Activated CD4-positive, CD25-positive, alpha-beta regulatory T cell (primary cell): ENCODE data around the gene RSRC1.
"Not testable (repeated sequence)": the region's sequence is repeated elsewhere in the genome, so short reads cannot be mapped to it uniquely, and the experiment has no call there.

ENCODE experiments used
- DNase-seq, 4 experiments: peaks; one replicate each; lab custom pipeline; 2025; lab: John Stamatoyannopoulos, UW

Gene RSRC1

GRCh38 chr3:158465074-158465473, 355.2 kb downstream of the RSRC1 start:
- no peak for DNase-seq

GRCh38 chr3:158470944-158471638, 361.2 kb downstream of the RSRC1 start:
- no peak for DNase-seq

DNA sequence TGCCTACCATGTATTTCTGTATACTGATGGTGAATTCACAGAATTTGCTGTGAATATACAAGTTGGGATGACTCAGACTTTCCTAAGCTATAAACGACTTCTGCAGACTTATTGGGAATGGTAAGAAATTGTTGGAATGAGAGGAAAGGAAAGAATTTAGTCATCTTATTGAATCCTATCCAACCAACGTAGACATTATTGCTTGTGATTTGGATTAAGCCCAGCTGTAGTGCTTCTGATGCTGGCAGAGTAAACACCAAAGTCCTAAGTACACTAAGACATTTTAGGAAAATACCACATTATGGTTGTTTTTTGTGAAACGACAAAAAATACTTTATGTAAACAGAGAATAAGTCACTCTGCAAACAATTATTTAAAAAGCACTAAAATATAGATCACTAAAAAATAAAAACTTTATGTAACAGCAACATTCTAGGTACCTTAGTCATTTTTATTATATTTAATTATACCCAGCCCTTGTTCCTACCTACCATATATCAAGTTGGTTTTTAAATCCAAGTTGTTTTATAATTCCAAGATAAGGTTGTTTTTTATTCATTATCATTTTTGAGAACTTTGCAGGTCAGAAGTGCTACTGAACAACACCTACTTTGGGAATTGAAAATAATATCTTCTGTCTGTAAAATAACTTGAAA, 361.9 kb downstream of the RSRC1 start:
- DNase-seq = no peak

GRCh38 chr3:158479051-158479450, 369.2 kb downstream of the RSRC1 start:
- DNase-seq = no peak

GRCh38 chr3:158483701-158484235, 373.9 kb downstream of the RSRC1 start:
- no peak for DNase-seq

DNA sequence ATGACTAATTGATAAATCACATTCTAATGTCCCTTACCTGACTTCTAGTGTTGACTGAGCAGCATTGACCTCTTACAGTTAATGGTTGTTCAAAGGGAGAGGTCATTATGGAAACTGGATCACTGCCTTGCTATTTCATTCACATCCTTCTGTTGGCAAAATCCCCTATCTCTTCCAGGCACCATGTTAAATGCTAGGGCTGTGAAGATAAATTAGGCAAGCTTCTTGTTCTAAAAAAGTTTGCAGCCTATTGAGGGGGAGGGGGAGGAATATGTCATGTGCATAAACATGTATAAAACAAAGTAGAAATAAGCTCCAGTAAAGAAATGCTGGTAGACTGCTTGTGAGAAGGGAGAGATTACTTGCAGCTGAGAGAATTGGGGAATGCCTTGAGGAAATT, 376.3 kb downstream of the RSRC1 start:
- DNase-seq = no peak

GRCh38 chr3:158488670-158489069, 378.8 kb downstream of the RSRC1 start:
- DNase-seq = no peak

DNA sequence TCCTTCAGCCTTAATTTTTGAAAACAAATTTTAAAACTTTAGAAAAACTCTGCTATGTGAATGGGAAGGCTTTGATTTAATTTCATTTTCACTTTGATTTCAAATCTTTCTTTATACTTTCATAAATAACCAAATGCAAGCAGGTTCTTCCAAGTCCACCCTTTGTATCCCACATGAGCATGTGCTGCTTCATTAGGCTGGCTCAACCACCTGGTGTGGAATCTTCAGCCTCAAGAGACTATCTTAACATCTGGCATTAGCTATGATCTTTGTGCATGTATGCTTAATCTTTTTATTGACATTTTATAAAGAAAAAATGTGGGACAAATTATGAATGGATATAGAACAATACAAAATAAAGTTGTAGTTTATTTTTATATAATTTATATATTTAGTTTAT, 379.3 kb downstream of the RSRC1 start:
- no peak for DNase-seq

GRCh38 chr3:158491968-158492367, 382.1 kb downstream of the RSRC1 start:
- no peak for DNase-seq

GRCh38 chr3:158492685-158493084, 382.8 kb downstream of the RSRC1 start:
- DNase-seq = no peak

GRCh38 chr3:158493931-158494330, 384.0 kb downstream of the RSRC1 start:
- DNase-seq = no peak

DNA sequence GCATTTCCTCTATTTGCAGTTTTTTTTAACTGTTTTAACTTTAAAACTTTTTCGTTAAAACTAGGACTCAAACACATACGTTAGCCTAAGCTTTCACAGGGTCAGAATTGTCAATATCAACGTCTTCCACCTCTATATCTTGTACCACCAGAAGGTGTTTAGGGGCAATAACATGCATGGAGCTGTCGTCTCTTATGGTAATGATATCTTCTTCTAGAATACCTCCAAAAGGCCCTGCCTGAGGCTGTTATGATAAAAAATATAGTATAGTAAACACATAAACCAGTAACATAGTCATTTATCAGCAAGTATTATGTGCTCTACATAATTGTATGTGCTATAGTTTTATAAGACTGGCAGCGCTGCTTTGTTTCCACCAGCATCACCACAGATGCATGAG, 384.8 kb downstream of the RSRC1 start:
- no peak for DNase-seq

DNA sequence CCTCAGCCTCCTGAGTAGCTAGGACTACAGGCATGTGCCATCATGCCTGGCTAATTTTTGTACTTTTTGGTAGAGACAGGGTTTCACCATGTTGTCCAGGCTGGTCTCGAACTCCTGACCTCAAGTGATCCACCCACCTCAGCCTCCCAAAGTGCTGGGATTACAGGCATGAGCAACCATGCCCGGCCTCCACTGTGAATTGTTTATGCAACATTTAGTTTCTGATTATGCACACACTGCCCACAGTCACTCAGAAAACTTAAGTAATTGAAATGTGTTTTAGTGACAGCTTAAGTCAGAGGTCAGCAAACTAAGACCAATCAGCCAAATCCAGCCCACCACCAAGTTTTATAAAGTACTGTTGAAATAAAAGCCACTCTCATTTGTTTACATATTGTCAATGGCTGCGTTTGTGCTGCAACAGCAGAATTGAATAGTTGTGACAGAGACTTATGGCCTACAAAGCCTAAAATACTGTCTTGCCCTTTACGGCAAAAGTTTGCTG, 385.6 kb downstream of the RSRC1 start:
- not testable (repeated sequence) for DNase-seq

DNA sequence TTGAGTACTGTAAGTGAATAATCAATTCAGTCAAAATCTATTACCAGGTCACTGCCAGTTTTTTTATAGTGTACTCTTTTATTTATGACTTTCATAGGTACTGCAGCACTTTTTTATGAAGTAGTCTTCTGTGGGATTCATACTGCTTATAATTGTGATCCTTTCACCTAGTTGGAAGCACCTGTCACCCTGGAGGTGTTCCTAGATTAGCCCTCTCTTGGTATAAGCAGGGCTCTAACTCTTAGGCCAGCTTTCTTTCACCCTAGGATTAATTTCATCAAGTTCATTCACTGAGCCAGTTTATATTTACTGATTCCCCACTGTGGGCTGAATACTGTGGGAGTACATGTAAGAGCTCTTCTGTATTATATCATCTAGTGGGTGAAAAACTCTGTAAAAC, 395.2 kb downstream of the RSRC1 start:
- no peak for DNase-seq

GRCh38 chr3:158506456-158506855, 396.6 kb downstream of the RSRC1 start:
- DNase-seq = no peak

DNA sequence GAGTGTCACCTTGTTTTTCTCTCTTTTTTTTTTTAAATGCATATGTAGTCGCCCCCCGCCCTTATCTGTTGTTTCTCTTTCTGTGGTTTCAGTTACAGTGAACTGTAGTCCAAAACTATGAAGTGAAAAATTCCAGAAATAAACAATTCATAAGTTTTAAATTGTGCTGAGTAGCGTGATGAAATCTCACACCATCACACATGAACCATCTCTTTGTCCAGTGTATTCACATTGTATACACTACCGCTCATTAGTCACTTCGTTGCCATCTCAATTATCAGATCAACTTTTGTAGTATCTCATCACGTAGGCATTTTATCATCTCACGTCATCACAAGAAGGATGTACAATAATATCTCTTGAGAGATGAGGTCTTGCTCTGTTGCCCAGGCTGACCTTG, 398.6 kb downstream of the RSRC1 start:
- no peak for DNase-seq

DNA sequence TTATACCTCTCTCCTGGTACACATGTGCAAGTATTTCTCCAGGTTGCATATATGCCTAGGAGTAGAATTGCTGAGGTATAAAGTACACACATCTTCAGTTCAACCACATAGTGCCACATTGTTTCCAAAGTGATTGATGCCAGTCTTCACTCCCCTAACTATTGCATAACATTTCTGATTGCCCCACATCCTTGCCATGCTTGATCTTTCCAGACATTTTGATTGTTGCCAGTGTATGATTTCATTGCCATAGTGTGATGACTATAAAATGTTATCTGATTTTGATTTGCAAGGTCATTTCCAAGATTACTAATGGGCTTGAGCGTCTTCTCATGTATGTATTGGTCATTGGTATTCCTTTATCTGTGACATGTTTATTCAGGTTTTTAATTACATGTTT, 400.0 kb downstream of the RSRC1 start:
- DNase-seq = no peak

- not testable (repeated sequence) for DNase-seq
Observed at GRCh38 chr3:158516729-158517128, 406.8 kb downstream of the RSRC1 start.

DNA sequence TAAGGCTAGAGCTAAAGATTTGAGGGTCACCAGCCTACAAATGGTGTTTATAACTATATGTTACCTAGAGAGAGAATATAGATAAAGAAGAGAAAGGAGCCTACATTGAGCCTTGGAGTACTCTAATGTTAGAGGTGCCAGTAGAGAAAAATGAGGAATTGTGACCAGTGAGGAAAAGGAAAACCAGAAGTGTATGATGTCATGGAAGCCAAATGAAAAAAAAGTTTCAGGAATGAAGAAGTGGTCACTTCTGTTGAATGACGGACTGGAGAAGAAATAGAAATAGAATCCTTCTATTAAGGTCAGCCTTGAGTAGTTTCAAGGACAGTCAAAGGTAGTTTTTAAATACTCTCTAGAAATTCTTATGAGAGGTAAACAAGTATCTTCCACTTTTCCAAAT, 409.9 kb downstream of the RSRC1 start:
- DNase-seq = no peak

GRCh38 chr3:158520433-158520832, 410.5 kb downstream of the RSRC1 start:
- DNase-seq = no peak

DNA sequence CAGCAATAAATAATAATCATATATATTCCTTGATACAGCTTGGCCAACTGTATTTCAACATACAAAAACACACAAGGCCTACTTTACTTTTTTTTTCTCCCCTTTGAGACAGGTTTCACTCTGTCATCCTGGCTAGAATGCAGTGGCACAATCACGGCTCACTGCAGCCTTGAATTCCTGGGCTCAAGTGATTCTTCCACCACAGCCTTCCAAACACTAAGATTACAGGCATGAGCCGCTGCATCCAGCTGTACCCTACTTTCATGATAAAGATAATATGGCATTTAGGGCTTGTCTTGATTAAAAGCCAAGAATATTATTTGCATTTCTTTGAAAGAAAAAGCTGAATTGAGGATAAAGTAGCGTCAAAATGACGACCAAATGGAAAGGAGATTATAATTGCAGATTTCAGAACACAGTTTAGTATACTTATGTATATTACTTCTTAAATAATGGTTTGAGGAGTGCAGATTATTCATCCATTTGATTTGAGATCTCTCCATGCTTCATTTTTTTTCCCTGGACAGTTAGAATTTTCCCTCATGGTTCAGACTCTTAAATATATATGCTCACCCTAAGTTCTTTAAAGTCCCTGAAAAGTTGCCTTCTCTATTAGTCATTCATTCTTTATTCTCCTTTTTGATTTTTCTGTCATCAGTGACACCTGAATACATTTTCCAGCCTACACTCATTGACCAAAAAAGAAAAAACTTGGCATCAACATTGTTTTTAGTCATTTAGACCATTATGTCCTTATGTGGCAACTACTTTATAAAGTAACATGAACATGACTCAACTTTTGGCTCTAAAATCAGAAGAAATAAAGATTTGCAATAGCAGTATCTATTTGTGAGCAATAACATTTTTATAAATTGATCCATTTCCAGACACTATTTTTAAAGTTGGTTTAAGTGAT, 412.6 kb downstream of the RSRC1 start:
- no peak for DNase-seq

- DNase-seq = no peak
Observed at GRCh38 chr3:158528076-158528674, 418.3 kb downstream of the RSRC1 start.
